ENCODE results near the gene KCNJ6.

The KCNJ6 gene

GRCh38 chr21:37751268-37751975 is 164.8 kb downstream of the KCNJ6 start:
- H3K27ac ChIP-seq (ENCODE audit: low read length, poor library complexity, severe bottlenecking), result peak overlapping the region; percentile 15

GRCh38 chr21:37749132-37749531 is 167.1 kb downstream of the KCNJ6 start:
- Histone ChIP-seq H2BK5ac (ENCODE audit: low read depth, low read length, poor library complexity, severe bottlenecking) (no peak overlapping the region), H2AK5ac (ENCODE audit: low read length, severe bottlenecking) (no peak overlapping the region), H3K23ac (ENCODE audit: low read length in 2 of 2) (peak overlapping the region in 1 of 2 experiments; percentile 9), H3K4me3 (ENCODE audit: insufficient read depth in 1 of 2, low read depth in 1 of 2, low read length in 2 of 2) (no peak overlapping the region), H3K18ac (ENCODE audit: low read depth in 1 of 2, low read length in 2 of 2) (no peak overlapping the region), H4K8ac (ENCODE audit: low read length) (no peak overlapping the region), H3K4me2 (ENCODE audit: low read length, poor library complexity, severe bottlenecking) (no peak overlapping the region), H3K36me3 (ENCODE audit: control insufficient read depth in 1 of 2, insufficient read depth in 2 of 2, low read depth in 1 of 2, low read length in 2 of 2) (peaks cover 0 to 5% of the 10 kb centered on the region in 2 experiments), H3K27ac (ENCODE audit: low read length, poor library complexity, severe bottlenecking) (no peak overlapping the region), H3K9me3 (ENCODE audit: control insufficient read depth, low read length) (no peaks in the 10 kb centered on the region), H3K4ac (ENCODE audit: low read depth in 1 of 2, low read length in 2 of 2) (no peak overlapping the region), H2BK15ac (ENCODE audit: low read depth, poor library complexity, severe bottlenecking) (no peak overlapping the region), H2BK12ac (ENCODE audit: low read length in 2 of 2) (no peak overlapping the region), H2BK120ac (ENCODE audit: low read depth, low read length) (no peak overlapping the region), H3K27me3 (ENCODE audit: control insufficient read depth in 1 of 2, insufficient read depth in 1 of 2, low read length in 2 of 2) (peaks cover 7 to 75% of the 10 kb centered on the region in 2 experiments), H3K9ac (ENCODE audit: low read length) (no peak overlapping the region), H4K91ac (ENCODE audit: low read length) (no peak overlapping the region), H3K14ac (ENCODE audit: low read length in 2 of 2) (peak overlapping the region in 1 of 2 experiments; percentile 41), H2AFZ (ENCODE audit: low read depth, low read length) (no peak overlapping the region), H3K79me1 (replicated peaks; ENCODE audit: low read length, poor library complexity, severe bottlenecking) (peaks cover 3% of the 10 kb centered on the region), H3K4me1 (ENCODE audit: control insufficient read depth, insufficient read depth, low read depth, low read length) (peaks cover 8% of the 10 kb centered on the region)
- 81% methylated on average over 9 of the region's 9 CpGs for WGBS
- no peak for DNase-seq

More at GRCh38 chr21:37751268-37751975, 164.8 kb downstream of the KCNJ6 start:
- H3K79me1 ChIP-seq (replicated peaks; ENCODE audit: low read length, poor library complexity, severe bottlenecking), result peaks cover 2% of the 10 kb centered on the region
- no peak overlapping the region for H3K4me2 ChIP-seq (ENCODE audit: low read length, poor library complexity, severe bottlenecking)
- H2BK120ac ChIP-seq (ENCODE audit: low read depth, low read length), result no peak overlapping the region
- H3K18ac ChIP-seq (ENCODE audit: low read depth in 1 of 2, low read length in 2 of 2), result no peak overlapping the region
- H2BK15ac ChIP-seq (ENCODE audit: low read depth, poor library complexity, severe bottlenecking), result no peak overlapping the region
- H2AFZ ChIP-seq (ENCODE audit: low read depth, low read length), result no peak overlapping the region
- peaks cover 9% of the 10 kb centered on the region for H3K4me1 ChIP-seq (ENCODE audit: control insufficient read depth, insufficient read depth, low read depth, low read length)
- peak; percentile 48 for DNase-seq
- no peak overlapping the region for H3K14ac ChIP-seq (ENCODE audit: low read length in 2 of 2)
- H3K4ac ChIP-seq (ENCODE audit: low read depth in 1 of 2, low read length in 2 of 2), result no peak overlapping the region
- no peak overlapping the region for H4K91ac ChIP-seq (ENCODE audit: low read length)
- WGBS, result 76% methylated on average over 8 of the region's 10 CpGs
- peaks cover 7 to 85% of the 10 kb centered on the region in 2 experiments for H3K27me3 ChIP-seq (ENCODE audit: control insufficient read depth in 1 of 2, insufficient read depth in 1 of 2, low read length in 2 of 2)
- H2BK5ac ChIP-seq (ENCODE audit: low read depth, low read length, poor library complexity, severe bottlenecking), result no peak overlapping the region
- no peak overlapping the region for H3K9ac ChIP-seq (ENCODE audit: low read length)
- H3K23ac ChIP-seq (ENCODE audit: low read length in 2 of 2), result no peak overlapping the region
- no peak overlapping the region for H2AK5ac ChIP-seq (ENCODE audit: low read length, severe bottlenecking)
- no peak overlapping the region for H3K4me3 ChIP-seq (ENCODE audit: insufficient read depth in 1 of 2, low read depth in 1 of 2, low read length in 2 of 2)
- peaks cover 0 to 8% of the 10 kb centered on the region in 2 experiments for H3K36me3 ChIP-seq (ENCODE audit: control insufficient read depth in 1 of 2, insufficient read depth in 2 of 2, low read depth in 1 of 2, low read length in 2 of 2)
- no peak overlapping the region for H2BK12ac ChIP-seq (ENCODE audit: low read length in 2 of 2)
- H3K9me3 ChIP-seq (ENCODE audit: control insufficient read depth, low read length), result no peaks in the 10 kb centered on the region
- no peak overlapping the region for H4K8ac ChIP-seq (ENCODE audit: low read length)

GRCh38 chr21:37748351-37748750 is 167.9 kb downstream of the KCNJ6 start:
- no peak overlapping the region for H3K27ac ChIP-seq (ENCODE audit: low read length, poor library complexity, severe bottlenecking)
- WGBS, result 81% methylated on average over 3 of the region's 3 CpGs
- H2BK120ac ChIP-seq (ENCODE audit: low read depth, low read length), result no peak overlapping the region
- no peak overlapping the region for H3K4ac ChIP-seq (ENCODE audit: low read depth in 1 of 2, low read length in 2 of 2)
- H3K4me3 ChIP-seq (ENCODE audit: insufficient read depth in 1 of 2, low read depth in 1 of 2, low read length in 2 of 2), result no peak overlapping the region
- no peak overlapping the region for H4K91ac ChIP-seq (ENCODE audit: low read length)
- H3K79me1 ChIP-seq (replicated peaks; ENCODE audit: low read length, poor library complexity, severe bottlenecking), result peaks cover 3% of the 10 kb centered on the region
- H4K8ac ChIP-seq (ENCODE audit: low read length), result no peak overlapping the region
- no peak overlapping the region for H2BK12ac ChIP-seq (ENCODE audit: low read length in 2 of 2)
- H3K9me3 ChIP-seq (ENCODE audit: control insufficient read depth, low read length), result no peaks in the 10 kb centered on the region
- H3K4me2 ChIP-seq (ENCODE audit: low read length, poor library complexity, severe bottlenecking), result no peak overlapping the region
- H2AFZ ChIP-seq (ENCODE audit: low read depth, low read length), result no peak overlapping the region
- peaks cover 0 to 5% of the 10 kb centered on the region in 2 experiments for H3K36me3 ChIP-seq (ENCODE audit: control insufficient read depth in 1 of 2, insufficient read depth in 2 of 2, low read depth in 1 of 2, low read length in 2 of 2)
- H3K18ac ChIP-seq (ENCODE audit: low read depth in 1 of 2, low read length in 2 of 2), result no peak overlapping the region
- H2AK5ac ChIP-seq (ENCODE audit: low read length, severe bottlenecking), result no peak overlapping the region
- H3K27me3 ChIP-seq (ENCODE audit: control insufficient read depth in 1 of 2, insufficient read depth in 1 of 2, low read length in 2 of 2), result peaks cover 4 to 67% of the 10 kb centered on the region in 2 experiments
- H3K4me1 ChIP-seq (ENCODE audit: control insufficient read depth, insufficient read depth, low read depth, low read length), result peaks cover 5% of the 10 kb centered on the region
- no peak overlapping the region for H3K14ac ChIP-seq (ENCODE audit: low read length in 2 of 2)
- no peak overlapping the region for H2BK15ac ChIP-seq (ENCODE audit: low read depth, poor library complexity, severe bottlenecking)
- H2BK5ac ChIP-seq (ENCODE audit: low read depth, low read length, poor library complexity, severe bottlenecking), result no peak overlapping the region
- peak; percentile 46 for DNase-seq
- H3K9ac ChIP-seq (ENCODE audit: low read length), result no peak overlapping the region
- H3K23ac ChIP-seq (ENCODE audit: low read length in 2 of 2), result no peak overlapping the region

GRCh38 chr21:37746849-37747248 is 169.4 kb downstream of the KCNJ6 start:
- H3K4me3 ChIP-seq (ENCODE audit: insufficient read depth in 1 of 2, low read depth in 1 of 2, low read length in 2 of 2), result no peak overlapping the region
- DNase-seq, result no peak

More at GRCh38 chr21:37746849-37747248, 169.4 kb downstream of the KCNJ6 start:
- no peak overlapping the region for H3K14ac ChIP-seq (ENCODE audit: low read length in 2 of 2)
- peaks cover 5% of the 10 kb centered on the region for H3K4me1 ChIP-seq (ENCODE audit: control insufficient read depth, insufficient read depth, low read depth, low read length)
- no peak overlapping the region for H3K4me2 ChIP-seq (ENCODE audit: low read length, poor library complexity, severe bottlenecking)
- H2BK120ac ChIP-seq (ENCODE audit: low read depth, low read length), result no peak overlapping the region
- H3K18ac ChIP-seq (ENCODE audit: low read depth in 1 of 2, low read length in 2 of 2), result no peak overlapping the region
- peaks cover 3% of the 10 kb centered on the region for H3K79me1 ChIP-seq (replicated peaks; ENCODE audit: low read length, poor library complexity, severe bottlenecking)
- H2AFZ ChIP-seq (ENCODE audit: low read depth, low read length), result no peak overlapping the region
- no peak overlapping the region for H3K23ac ChIP-seq (ENCODE audit: low read length in 2 of 2)
- H3K4ac ChIP-seq (ENCODE audit: low read depth in 1 of 2, low read length in 2 of 2), result no peak overlapping the region
- no peak overlapping the region for H2AK5ac ChIP-seq (ENCODE audit: low read length, severe bottlenecking)
- no peak overlapping the region for H2BK15ac ChIP-seq (ENCODE audit: low read depth, poor library complexity, severe bottlenecking)
- H4K91ac ChIP-seq (ENCODE audit: low read length), result no peak overlapping the region
- 95% methylated on average over 2 of the region's 2 CpGs for WGBS
- no peaks in the 10 kb centered on the region for H3K9me3 ChIP-seq (ENCODE audit: control insufficient read depth, low read length)
- H3K36me3 ChIP-seq (ENCODE audit: control insufficient read depth in 1 of 2, insufficient read depth in 2 of 2, low read depth in 1 of 2, low read length in 2 of 2), result no peaks in the 10 kb centered on the region
- H3K27ac ChIP-seq (ENCODE audit: low read length, poor library complexity, severe bottlenecking), result no peak overlapping the region
- H3K27me3 ChIP-seq (ENCODE audit: control insufficient read depth in 1 of 2, insufficient read depth in 1 of 2, low read length in 2 of 2), result peaks cover 0 to 53% of the 10 kb centered on the region in 2 experiments
- H2BK12ac ChIP-seq (ENCODE audit: low read length in 2 of 2), result no peak overlapping the region
- no peak overlapping the region for H4K8ac ChIP-seq (ENCODE audit: low read length)
- H3K9ac ChIP-seq (ENCODE audit: low read length), result no peak overlapping the region
- H2BK5ac ChIP-seq (ENCODE audit: low read depth, low read length, poor library complexity, severe bottlenecking), result no peak overlapping the region

Measured in mesenchymal stem cell (in vitro differentiated cells and primary cell).